Ovary (tissue), 9 donors: ENCODE data around the gene HSPA12A. TPM values are rescaled to one million over a fixed set of nuclear protein-coding genes. Genes with fewer than 3 reads are reported as not detected.
A peak's percentile ranks its signal among the peaks of the same experiment; 100 is the strongest.

Experiments used
- DNase-seq, 5 donors: peaks; one replicate each; pipeline ENCODE4 v3.0.0-alpha.2; 2019 to 2020
- H3K27ac ChIP-seq, 2 donors: fragments of 200-600 bp; one replicate each; pipeline versions ENCODE4 v1.5.1 to v1.8.0; 2019 to 2022
- H3K27me3 ChIP-seq: fragments of 200-600 bp; one replicate; pipeline ENCODE4 v1.8.0; 2022
- H3K36me3 ChIP-seq: fragments of 200-600 bp; sonication (generic); one replicate; pipeline ENCODE4 v1.5.1; 2019
- H3K4me1 ChIP-seq: one replicate; pipeline ENCODE4 v1.8.1; 2013; ENCODE audit warnings: mild to moderate bottlenecking, moderate library complexity; ENCODE audit not compliant: insufficient read depth
- H3K4me3 ChIP-seq: fragments of 200-600 bp; sonication (generic); one replicate; pipeline ENCODE4 v1.5.1; 2017
- H3K9me3 ChIP-seq, 2 donors: fragments of 200-600 bp in 1 of 2; sonication (generic) in 1 of 2; one replicate each; pipeline versions ENCODE4 v1.5.1 to v1.8.1; 2013 to 2019; ENCODE audit warnings: mild to moderate bottlenecking in 1 of 2, moderate library complexity in 1 of 2
- EP300 ChIP-seq: sonication (generic); formaldehyde crosslinking; IDR thresholded peaks from one replicate; pipeline ENCODE4 v1.6.1; 2017; ENCODE audit warnings: antibody characterized with exemption
- POLR2A ChIP-seq: fragments of 450-650 bp; IDR thresholded peaks from one replicate; pipeline ENCODE4 v1.6.1; 2017; ENCODE audit warnings: antibody characterized with exemption, mild to moderate bottlenecking, moderate library complexity
- WGBS, 3 donors: extraction: QIAGEN DNeasy Blood & Tissue Kit in 1 of 3; methylation state at CpG; one replicate each; pipeline versions ENCODE4 v1.1.5 to v1.1.7; 2013 to 2017; 5-methylcytosine and 5-hydroxymethylcytosine counted together
- intact Hi-C, 4 donors: fragments of 100-400 bp; cut with DNase I; formaldehyde crosslinking; loops; one replicate each; pipeline versions ENCODE4 v1.11.0 to v1.15.1; 2022 to 2023
- polyA plus RNA-seq, 2 donors: library from polyadenylated mRNA; stranded (reverse); fragments of 200-250 nt in 1 of 2; fragments of 350-450 nt in 1 of 2; fragmentation: Illumina TruSeq in 1 of 2; extraction: RNeasy Lipid Tissue Mini Kit (QIAGEN cat#74804) in 1 of 2; gene quantifications; one replicate each; pipeline ENCODE4 v1.2.3, GENCODE V29; 2013 to 2014
- total RNA-seq, 7 donors: library from RNA; depleted of rRNA in 2 of 7; stranded (reverse); fragments of >200 nt in 2 of 7; fragmentation: NEBNext Ultra II Directional in 3 of 7; extraction: Animal tissue kit (Norgen Biotek cat#: 25700) in 3 of 7; gene quantifications; one replicate each; pipeline versions ENCODE4 v1.1.0 to v1.2.4, GENCODE V29; 2016 to 2023
- TF ChIP-seq, protein P1 (sequence below), 3 donors: fragments of 450-650 bp in 2 of 3; fragments of 200-600 bp in 1 of 3; IDR thresholded peaks; one replicate each; pipeline versions ENCODE4 v1.5.1 to v1.8.0; 2016 to 2022; ENCODE audit warnings: antibody characterized with exemption in 3 of 3, mild to moderate bottlenecking in 1 of 3
- donor health status: DM: no; HTN: no; CAD: no; lungs with moderate emphysema.
- donor health status: DM: no; HTN: no; CAD: no.
- donor health status: Bipolar disorder and iron deficiency.
- donor health status: DM: yes; HTN: yes; CAD: no.
- donor health status: DM: no; HTN: no; CAD: no.
- donor health status: DM: yes; HTN: yes; CAD: no.

Gene HSPA12A
- total and polyA plus RNA-seq, 9 donors: 16.0 to 47.5 (median 36.4) TPM

GRCh38 chr10:116771959-116772585 lies 29.7 kb upstream of the HSPA12A start:
- no peaks in the 10 kb centered on the region for H3K9me3 ChIP-seq
- 90 to 94% (median 92%) methylated on average over 9 of the region's 9 CpGs for WGBS, 3 donors
- no peaks in the 10 kb centered on the region for H3K36me3 ChIP-seq
- no peak overlapping the region for H3K27ac ChIP-seq
- peak in 1 of 5 donors; percentile 49 for DNase-seq
- no peaks in the 10 kb centered on the region for H3K27me3 ChIP-seq
- TF ChIP-seq EP300 (no peak), POLR2A (no peak)
- TF ChIP-seq, protein P1, sequence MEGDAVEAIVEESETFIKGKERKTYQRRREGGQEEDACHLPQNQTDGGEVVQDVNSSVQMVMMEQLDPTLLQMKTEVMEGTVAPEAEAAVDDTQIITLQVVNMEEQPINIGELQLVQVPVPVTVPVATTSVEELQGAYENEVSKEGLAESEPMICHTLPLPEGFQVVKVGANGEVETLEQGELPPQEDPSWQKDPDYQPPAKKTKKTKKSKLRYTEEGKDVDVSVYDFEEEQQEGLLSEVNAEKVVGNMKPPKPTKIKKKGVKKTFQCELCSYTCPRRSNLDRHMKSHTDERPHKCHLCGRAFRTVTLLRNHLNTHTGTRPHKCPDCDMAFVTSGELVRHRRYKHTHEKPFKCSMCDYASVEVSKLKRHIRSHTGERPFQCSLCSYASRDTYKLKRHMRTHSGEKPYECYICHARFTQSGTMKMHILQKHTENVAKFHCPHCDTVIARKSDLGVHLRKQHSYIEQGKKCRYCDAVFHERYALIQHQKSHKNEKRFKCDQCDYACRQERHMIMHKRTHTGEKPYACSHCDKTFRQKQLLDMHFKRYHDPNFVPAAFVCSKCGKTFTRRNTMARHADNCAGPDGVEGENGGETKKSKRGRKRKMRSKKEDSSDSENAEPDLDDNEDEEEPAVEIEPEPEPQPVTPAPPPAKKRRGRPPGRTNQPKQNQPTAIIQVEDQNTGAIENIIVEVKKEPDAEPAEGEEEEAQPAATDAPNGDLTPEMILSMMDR (IDR thresholded peaks at IDR 0.05): no peak
- intact Hi-C loops: no loop called here
- H3K4me1 ChIP-seq: peaks cover 18% of the 10 kb centered on the region
- H3K4me3 ChIP-seq: no peak overlapping the region

- Histone ChIP-seq H3K27ac (peak overlapping the region; percentile 32 to 75), H3K36me3 (no peaks in the 10 kb centered on the region), H3K4me1 (peaks cover 22% of the 10 kb centered on the region), H3K4me3 (no peak overlapping the region), H3K9me3 (no peaks in the 10 kb centered on the region), H3K27me3 (no peaks in the 10 kb centered on the region)
- peak; percentile 73 to 94 (median 84) for DNase-seq
- intact Hi-C loops: no loop called here
- 40 to 45% (median 43%) methylated on average over 18 of the region's 18 CpGs for WGBS, 3 donors
- no peak for TF ChIP-seq POLR2A
- peak; percentile 29 for TF ChIP-seq EP300
Measured at GRCh38 chr10:116771101-116771958, 29.0 kb upstream of the HSPA12A start.

DNA sequence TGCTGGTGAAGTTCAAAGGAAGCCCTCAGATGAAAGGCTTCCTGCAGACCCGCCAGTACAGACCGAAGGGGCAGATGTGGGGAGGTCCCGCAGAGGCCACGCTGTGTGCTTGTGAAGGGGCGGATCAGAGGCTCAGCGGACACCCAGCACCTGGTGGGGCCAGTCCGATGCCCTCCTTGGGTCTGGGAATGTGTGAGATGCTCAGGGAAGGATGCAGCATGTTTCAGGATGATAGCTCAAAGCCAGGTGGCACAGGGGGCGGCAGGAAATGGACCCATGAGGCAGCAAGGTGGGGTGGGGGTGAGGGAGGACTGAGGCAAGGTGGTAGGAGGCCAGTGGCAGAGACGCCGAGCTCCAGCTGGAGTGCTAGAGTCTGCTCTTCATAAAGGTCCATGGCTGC lies 27.9 kb upstream of the HSPA12A start:
- Histone ChIP-seq H3K9me3 (no peaks in the 10 kb centered on the region), H3K4me3 (no peak overlapping the region), H3K4me1 (peaks cover 22% of the 10 kb centered on the region), H3K36me3 (no peaks in the 10 kb centered on the region), H3K27me3 (no peaks in the 10 kb centered on the region), H3K27ac (peak overlapping the region in 1 of 2 donors; percentile 1)
- no peak for DNase-seq
- TF ChIP-seq, protein P1 (IDR thresholded peaks at IDR 0.05): no peak
- TF ChIP-seq EP300 (no peak), POLR2A (no peak)
- WGBS, 3 donors: 94 to 96% (median 94%) methylated on average over 10 of the region's 10 CpGs
- intact Hi-C loops: no loop called here

DNA sequence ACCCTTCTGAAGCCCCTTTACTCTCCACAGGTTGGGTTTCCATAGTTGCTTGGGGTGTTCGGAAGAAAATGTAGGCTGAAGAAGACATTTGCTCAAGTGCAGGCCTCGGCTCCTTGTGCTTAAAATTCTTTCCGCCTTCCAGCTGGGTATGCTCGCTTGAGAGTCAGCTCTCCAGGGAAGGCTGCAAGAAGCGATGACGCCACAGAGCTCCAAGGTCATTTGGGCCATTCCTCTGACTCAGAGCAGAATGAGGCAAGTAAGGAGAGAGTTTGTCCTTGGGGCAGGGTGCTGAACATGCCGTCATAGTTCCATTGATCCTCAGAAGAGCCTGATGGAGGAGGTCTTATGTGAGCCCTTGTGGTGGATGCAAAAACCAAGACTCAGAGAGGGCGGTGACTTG lies 27.4 kb upstream of the HSPA12A start:
- DNase-seq: peak; percentile 51 to 79 (median 66)
- intact Hi-C loops: no loop called here
- peaks cover 21% of the 10 kb centered on the region for H3K4me1 ChIP-seq

More for the DNA sequence above, 27.4 kb upstream of the HSPA12A start:
- 48 to 67% (median 50%) methylated on average over 8 of the region's 8 CpGs for WGBS, 3 donors
- Histone ChIP-seq H3K36me3 (no peaks in the 10 kb centered on the region), H3K4me3 (no peak overlapping the region), H3K27me3 (no peaks in the 10 kb centered on the region), H3K9me3 (no peaks in the 10 kb centered on the region), H3K27ac (peak overlapping the region in 1 of 2 donors; percentile 1)
- TF ChIP-seq POLR2A (no peak), EP300 (no peak)
- TF ChIP-seq, protein P1 (IDR thresholded peaks at IDR 0.05): no peak
